ENCODE results near the gene LMLN.
"Not testable (repeated sequence)": the region's sequence is repeated elsewhere in the genome, so short reads cannot be mapped to it uniquely, and the experiment has no call there.

The LMLN gene

DNA sequence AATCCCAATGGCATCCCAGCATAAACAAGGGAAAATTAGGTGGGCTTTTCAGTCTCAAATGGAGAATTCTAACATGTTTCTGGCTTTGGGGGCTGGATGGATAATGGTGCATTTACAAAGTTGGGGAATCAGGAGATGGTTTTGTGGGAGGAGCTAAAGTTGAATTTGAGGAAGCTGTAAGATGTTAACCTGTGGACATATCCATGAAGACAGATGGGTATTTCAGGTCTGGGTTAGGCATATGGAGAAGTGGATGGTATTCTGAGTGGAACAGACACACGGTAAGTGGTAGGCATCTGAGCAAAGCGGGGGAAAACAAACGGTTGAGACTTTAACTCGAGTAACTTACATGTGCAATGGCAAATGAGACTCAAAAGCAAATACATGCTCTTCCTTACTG, 1.7 kb upstream of the LMLN start:
- no peak for DNase-seq

DNA sequence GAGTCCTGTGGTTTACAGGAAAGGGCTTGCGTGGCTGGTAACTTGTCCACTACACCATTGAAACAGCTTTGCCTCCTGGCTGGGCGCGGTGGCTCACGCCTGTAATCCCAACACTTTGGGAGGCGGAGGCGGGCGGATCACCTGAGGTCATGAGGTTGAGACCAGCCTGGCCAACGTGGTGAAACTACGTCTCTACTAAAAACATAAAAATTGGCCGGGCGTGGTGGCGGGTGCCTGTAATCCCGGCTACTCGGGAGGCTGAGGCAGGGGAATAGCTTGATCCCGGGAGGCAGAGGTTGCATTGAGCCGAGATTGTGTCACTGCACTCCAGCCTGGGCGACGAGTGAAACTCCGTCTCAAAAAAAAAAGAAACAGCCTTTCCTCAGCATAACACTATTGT, 1.2 kb upstream of the LMLN start:
- not testable (repeated sequence) for DNase-seq

DNA sequence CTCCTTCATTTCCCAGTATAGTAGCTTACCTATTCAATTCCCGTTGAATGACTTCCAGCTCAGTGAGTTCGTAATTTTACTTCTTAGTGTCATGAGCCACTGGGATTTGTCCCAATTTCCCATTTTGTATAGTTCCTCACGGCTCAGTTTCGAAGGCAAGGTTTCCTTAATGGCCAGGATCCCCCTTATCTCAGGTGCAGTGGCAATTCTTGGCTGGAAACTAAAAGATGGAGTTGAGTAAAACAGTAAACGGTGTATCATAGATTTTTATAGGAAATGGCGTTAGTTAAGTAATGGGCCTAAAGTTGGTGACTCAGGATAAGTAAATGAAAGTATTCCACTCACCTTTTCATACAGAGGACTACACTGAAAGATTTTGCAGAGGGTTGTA, 522 bp upstream of the LMLN start:
- no peak for DNase-seq

DNA sequence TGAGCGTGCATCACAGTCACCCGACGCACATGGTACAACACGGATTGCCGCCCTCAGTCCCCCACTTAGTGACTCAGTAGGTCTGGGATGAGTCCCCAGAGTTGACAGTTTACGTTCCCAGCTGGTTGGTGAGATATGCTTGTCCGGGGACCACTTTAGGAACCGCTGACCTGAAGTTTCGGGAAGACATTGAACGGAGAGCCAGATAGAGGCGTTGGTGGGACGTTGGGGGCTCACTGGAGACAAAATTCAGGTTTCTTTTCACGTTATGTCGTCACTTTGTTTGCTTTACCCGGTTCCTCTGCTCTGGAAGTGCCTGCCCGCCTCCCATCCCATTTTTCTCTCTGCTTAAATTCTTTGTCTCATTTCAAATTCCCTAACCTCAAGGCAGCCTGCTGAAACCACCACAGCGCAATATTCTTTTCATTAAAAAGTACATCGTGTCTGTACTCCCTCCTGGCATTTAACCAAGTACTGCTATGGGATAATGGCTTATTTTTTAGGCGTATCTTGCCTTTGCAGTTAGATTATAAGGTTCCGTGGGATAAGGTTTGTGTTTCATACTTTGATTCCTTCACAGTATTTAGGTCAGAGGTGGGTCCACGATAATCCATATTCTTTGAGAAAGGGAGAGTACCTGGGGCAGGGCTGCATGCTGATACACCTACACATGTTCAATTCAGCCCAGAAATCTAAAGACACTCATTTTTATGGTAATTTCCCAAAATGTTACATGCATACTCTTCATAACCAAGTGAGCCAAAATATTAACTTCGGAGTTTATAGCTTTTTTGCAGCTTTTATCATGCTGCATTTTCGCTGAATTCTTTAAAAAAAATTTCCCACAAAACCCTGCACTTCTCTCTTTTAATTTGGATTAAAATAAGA, 921 bp downstream of the LMLN start:
- DNase-seq, result no peak

DNA sequence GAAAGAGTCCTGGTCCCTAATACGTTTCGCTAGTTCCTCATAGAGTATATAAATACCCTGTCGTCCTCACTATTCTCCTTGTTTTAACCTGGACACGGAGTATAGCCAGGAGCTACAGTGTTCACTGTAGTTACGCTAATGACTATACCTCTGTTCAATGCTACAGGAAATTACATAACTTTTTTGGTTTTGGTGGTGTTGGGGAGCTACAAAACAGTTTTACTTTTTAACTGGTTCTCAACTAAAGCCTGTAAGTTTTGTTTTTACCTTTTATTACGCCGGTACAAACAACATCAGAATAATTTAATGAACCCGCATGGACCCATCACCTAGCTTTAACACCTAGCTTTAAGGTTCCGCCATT, 1.5 kb downstream of the LMLN start:
- DNase-seq, result no peak

DNA sequence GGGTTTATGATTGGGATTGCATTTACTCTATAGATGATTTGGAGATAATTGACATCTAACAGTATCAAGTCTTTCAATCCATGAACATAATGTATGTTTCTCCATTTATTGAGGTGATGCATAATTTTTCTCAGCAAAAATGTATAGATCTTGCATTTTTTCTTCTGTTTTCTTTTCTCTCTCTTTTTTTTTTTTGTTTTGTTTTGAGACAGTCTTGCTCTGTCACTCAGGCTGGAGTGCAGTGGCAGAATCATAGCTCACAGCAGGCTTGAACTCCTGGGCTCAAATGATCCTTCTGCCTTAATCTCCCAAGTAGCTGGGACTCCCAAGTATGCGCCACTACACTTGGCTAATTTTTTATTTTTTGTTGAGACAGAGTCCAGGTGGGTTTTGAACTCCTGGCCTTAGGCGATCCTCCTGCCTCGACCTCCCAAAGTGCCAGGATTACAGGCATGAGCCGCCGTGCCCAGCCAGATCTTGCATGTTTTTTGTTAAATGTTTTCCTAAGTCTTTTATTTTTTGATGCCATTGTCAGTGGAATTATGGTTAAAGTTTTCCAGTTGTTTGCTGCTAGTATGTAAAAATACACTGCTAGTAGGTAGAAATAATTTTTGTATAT, 3.1 kb downstream of the LMLN start:
- no peak for DNase-seq

DNA sequence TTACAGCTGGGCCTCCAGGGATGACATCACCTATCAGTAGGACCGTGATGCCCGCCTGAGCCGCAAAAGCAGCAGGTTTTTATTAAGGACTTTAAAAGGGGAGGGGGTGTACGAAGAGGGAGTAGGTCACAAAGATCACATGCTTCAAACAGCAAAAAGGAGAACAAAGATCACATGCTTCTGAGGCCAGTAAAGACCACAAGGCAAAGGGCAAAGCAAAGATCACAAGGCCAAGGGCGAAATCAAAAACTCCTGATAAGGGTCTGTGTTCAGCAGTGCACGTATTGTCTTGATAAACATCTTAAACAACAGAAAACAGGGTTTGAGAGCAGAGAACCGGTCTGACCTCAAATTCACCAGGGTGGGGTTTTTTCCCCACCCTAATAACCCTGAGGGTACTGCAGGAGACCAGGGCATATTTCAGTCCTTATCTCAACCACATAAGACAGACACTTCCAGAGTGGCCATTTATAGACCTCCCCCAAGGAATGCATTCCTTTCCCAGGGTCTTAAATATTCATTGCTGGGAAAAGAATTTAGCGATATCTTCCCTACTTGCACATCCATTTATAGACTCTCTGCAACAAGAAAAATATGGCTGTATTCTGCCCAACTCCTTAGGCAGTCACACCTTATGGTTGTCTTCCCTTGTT, 7.4 kb downstream of the LMLN start:
- DNase-seq, result not testable (repeated sequence)

DNA sequence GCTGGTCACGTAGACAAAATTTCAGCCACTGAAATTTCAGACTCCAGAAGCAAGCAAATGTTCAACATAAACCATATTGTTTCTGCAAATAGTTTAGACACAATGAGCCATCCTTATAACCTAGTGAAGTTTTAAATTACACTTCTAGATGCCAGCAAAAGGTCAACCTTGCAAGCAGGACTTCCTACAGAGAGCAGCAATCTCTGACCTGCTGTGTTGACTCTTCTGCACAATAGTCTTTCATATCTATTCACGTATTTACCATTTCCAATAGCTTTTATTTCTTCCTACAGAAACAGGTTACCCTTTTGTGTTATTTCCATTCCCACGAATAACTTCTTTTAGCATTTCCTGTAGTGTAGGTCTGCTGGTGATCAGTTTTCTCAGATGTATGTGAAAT, 10.6 kb downstream of the LMLN start:
- no peak for DNase-seq

DNA sequence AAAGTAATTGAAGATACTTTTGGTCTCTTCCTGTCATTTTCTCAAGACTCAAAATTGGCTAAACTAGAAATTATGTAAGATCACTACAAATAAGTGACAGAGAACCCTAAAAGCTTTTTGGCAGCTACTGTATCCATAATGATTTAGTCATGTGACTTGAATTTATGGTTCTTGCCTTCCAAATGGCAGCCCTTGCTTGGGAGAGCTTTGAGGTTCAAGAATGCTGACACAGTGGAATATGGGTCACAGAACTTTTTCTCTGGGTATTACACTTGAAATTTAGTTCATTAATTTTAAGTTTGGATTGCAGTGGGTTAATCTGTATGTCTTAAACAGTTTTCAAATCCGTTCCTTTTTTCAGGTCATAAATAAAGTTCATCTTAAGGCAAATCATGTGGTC, 14.0 kb downstream of the LMLN start:
- DNase-seq, result no peak

DNA sequence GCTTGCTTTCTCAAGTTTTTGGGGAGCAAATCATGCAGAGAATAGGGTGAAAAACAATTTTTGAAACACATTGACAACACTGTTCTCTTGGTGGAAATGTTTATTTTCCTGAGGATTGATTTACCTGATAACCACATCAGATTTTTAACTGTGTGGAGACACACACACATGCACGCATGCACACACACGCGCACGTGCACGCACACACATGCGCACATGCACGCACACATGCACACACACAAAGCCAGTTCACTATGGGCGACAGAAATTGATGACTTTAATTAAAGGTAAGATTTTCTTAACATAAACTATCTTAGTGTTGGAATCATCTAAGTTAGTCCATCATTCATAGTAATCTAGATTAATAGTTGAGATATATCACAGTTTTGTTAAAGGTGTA, 15.3 kb downstream of the LMLN start:
- DNase-seq, result no peak

DNA sequence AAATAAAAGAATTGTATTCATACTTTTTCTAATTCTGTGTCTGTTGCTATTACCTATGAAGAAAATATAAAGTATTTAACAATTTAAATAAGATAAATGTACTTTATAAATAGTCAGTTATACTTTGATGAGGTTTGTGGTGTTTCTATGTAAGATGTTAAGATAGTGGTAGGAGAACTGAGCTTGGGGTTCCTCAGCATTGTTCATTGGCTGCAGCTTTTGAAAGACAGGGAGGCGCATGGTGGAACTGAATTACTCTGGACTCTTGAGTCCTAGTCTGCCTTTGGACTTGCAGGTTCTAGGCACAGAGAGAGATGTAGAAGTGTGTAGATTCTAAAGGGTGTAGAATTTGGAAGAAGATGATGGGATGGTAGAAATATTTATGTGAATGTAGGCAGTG, 23.1 kb downstream of the LMLN start:
- no peak for DNase-seq

DNA sequence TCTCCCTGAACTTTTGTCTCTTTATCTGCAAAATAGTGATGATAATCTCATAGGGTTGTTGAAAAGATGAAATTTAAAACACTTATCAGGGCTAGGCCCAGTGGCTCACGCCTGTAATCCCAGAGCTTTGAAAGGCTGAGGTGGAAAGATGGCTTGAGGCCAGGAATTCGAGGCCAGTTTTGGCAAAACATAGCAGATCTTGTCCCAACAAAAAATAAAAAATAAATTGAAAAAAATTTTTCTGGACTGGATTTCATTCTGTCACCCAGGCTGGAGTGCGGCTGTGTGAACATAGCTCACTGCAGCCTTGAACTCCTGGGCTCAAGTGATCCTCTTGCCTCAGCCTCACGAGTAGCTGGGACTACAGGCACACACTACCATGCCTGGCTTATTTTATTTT, 29.6 kb downstream of the LMLN start:
- no peak for DNase-seq

DNA sequence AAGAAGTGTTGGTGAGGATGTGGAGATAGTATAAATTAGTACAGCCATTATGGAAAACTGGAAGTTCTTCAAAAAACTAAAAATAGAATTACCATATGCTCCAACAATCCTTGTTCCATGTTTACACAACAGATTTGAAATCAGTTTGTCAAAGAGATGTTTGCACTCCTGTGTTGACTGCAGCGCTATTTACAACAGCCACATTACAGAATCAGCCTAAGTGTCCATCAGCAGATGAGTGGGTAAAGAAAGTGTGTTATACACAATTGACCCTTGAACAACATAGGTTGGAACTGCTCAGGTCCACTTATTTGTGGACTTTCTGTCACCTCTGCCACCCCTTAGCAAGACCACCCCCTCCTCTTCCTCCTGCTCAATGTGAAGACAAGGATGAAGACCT, 34.7 kb downstream of the LMLN start:
- no peak for DNase-seq

DNA sequence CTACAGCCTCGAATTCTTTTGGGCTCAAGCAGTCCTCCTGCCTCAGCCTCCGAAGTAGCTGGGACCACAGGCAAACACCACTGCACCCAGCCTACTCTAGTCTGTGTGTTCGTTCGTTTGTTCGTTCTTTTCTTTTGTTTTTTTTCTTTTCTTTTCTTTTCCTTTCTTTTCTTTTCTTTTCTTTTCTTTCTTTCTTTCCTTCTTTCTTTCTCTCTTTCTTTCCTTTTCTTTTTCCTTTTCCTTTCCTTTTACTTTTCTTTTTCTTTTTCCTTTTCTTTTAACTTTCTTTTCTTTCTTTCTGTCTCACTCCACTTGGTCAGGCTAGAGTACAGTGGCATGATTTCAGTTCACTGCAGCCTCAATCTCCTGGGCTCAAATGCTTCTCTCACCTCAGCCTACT, 36.8 kb downstream of the LMLN start:
- DNase-seq, result no peak

DNA sequence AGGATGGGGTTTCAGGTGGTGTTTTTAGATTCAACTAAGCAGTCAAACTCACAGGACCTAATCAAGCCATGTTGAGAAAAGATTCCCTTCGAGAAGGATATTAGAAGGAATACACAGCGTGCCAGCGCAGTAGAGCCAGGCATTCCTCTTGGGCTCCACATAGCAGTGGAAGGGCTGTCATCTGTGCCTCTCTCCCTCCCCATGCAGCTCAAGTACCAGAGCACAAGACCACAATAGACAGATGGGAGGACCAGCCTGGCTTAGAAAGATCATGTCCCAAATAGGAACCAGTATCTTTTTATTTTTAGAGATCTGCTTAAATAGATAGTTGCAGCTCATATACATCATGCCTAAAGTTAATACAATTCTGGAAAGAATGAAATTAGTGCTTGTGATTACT, 37.9 kb downstream of the LMLN start:
- no peak for DNase-seq

DNA sequence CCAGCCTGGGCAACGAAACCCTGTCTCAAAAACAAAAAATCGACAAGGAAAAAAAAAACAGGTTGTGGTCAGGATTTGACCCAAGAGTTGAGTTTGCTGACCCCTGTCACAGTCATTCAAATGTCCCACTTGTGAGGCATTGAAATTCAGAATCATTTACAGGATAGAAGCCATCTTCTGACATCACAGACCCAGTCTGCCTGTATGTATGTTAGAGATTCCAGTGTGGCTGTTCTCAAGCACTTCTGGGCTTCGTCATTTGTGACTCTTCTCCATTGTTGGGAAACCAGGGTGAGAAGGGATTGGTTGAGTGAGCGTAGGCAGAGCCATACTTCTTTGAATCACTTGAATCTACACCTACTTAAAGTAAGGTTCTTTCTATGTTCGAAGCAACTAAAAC, 57.1 kb downstream of the LMLN start:
- DNase-seq, result no peak

DNA sequence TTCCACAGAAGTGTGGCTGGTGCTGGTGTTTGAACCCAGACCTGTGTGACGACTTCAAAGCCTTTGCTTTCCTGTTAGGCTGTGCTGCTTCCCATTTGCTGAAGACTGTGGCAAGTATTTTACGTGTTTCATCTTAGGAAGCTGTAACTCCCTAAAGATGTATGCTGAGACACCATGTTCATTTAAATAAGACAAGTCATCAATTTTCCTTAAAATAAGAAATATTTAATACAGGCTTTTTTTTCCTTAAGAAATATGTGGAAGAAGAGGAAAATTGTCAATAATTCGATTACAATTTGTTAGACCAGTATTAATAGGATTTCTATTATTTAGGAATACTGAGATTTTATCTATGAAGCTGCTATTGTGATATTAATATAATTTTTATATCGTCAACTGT, 58.4 kb downstream of the LMLN start:
- DNase-seq, result no peak

DNA sequence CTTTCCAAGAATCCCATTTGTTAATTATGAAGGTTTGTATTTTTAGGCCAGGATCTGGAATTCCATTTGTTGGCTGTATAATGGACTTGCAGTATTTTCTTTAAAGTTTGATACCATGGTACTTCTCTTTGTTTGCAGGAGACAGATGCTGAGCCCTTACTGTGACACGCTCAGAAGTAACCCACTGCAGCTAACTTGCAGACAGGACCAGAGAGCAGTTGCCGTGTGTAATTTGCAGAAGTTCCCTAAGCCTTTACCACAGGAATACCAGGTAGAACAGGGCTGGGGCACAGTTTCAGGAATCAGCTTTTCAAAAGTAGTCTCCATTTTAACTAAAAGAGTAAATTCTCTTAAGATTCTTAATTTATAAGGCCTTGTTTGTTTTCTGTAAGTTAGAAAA, 59.1 kb downstream of the LMLN start:
- no peak for DNase-seq

DNA sequence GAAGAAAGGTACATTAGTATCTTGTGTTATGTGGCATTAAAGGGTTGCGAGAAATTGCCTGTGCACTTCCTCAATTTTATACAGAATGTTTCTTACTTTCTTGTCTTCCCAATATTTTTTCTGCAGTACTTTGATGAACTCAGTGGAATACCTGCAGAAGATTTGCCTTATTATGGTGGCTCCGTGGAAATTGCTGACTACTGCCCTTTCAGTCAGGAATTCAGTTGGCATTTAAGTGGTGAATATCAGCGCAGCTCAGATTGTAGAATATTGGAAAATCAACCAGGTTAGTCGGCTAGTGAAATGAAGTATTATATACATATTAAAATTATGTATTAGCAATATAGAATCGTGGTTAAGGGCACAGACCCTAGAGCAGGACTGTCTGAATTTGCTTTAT, 61.3 kb downstream of the LMLN start:
- DNase-seq, result no peak

DNA sequence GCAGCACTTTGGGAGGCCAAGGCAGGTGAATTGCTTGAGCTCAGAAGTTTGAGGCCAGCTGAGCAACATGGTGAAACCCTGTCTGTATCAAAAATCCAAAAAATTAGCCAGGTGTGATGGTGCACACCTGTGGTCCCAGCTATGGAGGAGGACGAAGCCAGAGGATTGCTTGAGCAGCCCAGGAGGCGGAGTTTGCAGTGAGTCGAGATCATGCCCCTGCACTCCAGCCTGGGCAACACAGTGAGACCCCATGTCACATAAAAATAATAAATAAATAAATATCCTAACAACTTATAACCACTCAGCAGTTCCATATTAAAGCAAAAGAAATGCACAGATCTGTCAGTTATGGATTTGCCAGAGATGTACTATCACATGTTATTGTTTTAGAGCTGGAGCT, 62.6 kb downstream of the LMLN start:
- no peak for DNase-seq

DNA sequence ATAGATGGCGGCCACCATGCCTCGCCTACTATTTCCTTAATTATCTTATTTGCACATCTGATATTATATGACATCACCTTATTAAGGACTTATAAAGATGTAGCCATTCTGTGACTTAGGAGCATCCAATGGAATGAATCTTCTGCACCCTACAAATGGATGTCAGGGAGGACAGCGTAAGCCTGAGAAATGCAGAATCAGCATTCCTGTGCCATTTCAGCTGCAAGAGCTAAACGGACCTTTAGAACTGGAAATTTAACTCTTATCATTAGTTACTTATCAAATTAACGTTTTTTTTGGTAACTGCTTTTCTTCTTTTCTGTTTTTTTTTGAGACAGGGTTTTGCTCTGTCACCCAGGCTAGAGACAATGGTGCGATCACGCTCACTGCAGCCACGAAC, 65.6 kb downstream of the LMLN start:
- no peak for DNase-seq

DNA sequence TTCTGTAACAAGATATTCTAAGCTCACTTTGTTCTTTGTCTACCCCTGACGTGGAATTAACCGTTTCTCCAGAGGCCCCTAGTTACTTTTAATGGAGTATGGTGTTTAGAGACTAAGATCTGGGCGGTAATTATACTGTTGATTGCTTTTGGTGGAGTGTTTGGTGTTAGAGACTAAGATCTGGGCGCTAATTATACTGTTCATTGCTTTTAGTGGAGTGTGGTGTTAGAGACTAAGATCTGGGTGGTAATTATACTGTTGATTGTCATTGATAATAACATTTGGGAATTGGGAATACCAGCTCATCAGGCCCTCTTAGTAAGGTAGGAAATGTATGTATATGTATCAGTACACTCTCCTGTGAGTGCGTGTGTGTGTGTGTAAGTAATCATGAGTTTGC, 66.6 kb downstream of the LMLN start:
- no peak for DNase-seq

DNA sequence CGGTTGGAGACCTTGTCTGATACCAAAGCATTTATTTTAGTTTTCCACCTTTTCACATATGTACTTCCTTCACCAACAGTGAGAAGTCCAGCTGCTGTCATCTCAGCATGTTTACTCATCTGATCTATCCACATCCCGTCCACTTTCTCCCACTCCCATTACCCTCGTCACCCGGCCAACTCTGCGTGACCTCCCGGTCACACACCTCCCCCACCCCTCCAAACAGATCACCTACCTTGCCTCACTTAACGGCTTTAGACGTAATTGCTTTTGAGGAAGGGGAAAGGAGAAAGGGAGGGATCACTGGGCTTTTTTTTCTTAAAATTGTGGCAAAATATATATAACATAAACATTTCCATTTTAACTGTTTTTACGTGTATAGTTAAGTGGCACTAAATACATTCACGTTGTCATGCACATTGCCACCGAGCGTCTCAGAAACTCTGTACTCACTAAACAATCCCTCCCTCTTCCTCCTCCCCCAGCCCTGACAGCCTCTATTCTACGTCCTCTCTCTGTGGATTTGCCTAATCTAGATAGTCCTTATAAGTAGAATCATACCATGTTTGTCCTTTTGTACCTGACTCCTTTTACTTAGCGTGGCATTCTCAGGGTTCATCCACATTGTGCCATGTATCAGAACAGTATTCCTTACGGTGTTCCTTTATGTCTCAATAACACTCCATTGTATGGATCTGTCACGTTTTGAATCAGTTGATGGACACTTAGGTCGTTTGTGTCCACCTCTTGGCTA, 67.2 kb downstream of the LMLN start:
- no peak for DNase-seq
